Endothelial cell of umbilical vein (primary cell): ENCODE data around the gene FYB1.

ENCODE experiments used
- EZH2 ChIP-seq: IDR thresholded peaks from 2 replicates; pipeline ENCODE4 v1.6.1; 2012; ENCODE audit warnings: borderline replicate concordance, low read depth, mild to moderate bottlenecking, moderate library complexity, low read length, inconsistent platforms; ENCODE audit not compliant: severe bottlenecking
- GATA2 ChIP-seq: IDR thresholded peaks from 2 replicates; pipeline ENCODE4 v1.7.0; 2011; ENCODE audit warnings: low read depth, mild to moderate bottlenecking, moderate library complexity, mixed read lengths, low read length; ENCODE audit not compliant: insufficient read length, insufficient read depth
- MYC ChIP-seq: IDR thresholded peaks from one replicate; pipeline ENCODE4 v1.6.1; 2011; ENCODE audit warnings: mild to moderate bottlenecking, low read depth, low read length
- POLR2A ChIP-seq: IDR thresholded peaks from 2 replicates; pipeline ENCODE4 v1.6.1; 2012; ENCODE audit warnings: low read depth, mild to moderate bottlenecking, control low read depth, low read length
- POLR2AphosphoS5 ChIP-seq: IDR thresholded peaks from 2 replicates; pipeline ENCODE4 v1.6.1; 2012; ENCODE audit warnings: low read depth, mild to moderate bottlenecking, control low read depth, low read length, moderate library complexity; ENCODE audit not compliant: insufficient read depth
- TF ChIP-seq, protein P1 (sequence below), 2 donors: IDR thresholded peaks; 1 replicate in 1 of 2; 2 replicates in 1 of 2; pipeline ENCODE4 v1.5.1; 2011; ENCODE audit warnings: low read length in 2 of 2, mild to moderate bottlenecking in 2 of 2, moderate library complexity in 2 of 2, control low read depth in 1 of 2, inconsistent platforms in 1 of 2, low read depth in 1 of 2; ENCODE audit not compliant: insufficient read depth in 1 of 2; ENCODE audit errors: extremely low read depth in 1 of 2
- TF ChIP-seq, protein P2 (sequence below): IDR thresholded peaks from 2 replicates; pipeline ENCODE4 v1.6.1; 2011; ENCODE audit not compliant: insufficient read depth, insufficient read length

DNA sequence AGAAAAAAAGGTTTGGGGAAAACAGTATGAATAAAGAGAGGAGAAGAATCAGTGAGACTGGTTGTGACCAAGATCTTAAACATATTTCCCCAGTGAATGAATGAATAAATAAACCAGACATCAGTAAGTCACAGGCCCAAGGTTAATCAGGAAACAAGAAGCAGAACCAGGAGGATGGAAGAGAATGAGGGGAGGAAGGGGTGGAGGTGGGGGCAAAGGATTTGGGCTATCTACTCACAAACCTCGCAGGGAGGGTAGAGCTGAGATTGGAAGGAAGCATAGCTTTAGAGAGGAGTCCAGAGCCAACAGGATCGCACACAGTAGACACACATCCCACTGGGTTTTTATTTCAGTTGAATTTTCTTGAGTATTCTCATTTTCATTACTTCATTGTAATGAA is 97.4 kb downstream of the FYB1 start:
- TF ChIP-seq POLR2AphosphoS5 (no peak), POLR2A (no peak), EZH2 (no peak), GATA2 (no peak), MYC (no peak)
- TF ChIP-seq, protein P1, sequence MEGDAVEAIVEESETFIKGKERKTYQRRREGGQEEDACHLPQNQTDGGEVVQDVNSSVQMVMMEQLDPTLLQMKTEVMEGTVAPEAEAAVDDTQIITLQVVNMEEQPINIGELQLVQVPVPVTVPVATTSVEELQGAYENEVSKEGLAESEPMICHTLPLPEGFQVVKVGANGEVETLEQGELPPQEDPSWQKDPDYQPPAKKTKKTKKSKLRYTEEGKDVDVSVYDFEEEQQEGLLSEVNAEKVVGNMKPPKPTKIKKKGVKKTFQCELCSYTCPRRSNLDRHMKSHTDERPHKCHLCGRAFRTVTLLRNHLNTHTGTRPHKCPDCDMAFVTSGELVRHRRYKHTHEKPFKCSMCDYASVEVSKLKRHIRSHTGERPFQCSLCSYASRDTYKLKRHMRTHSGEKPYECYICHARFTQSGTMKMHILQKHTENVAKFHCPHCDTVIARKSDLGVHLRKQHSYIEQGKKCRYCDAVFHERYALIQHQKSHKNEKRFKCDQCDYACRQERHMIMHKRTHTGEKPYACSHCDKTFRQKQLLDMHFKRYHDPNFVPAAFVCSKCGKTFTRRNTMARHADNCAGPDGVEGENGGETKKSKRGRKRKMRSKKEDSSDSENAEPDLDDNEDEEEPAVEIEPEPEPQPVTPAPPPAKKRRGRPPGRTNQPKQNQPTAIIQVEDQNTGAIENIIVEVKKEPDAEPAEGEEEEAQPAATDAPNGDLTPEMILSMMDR (IDR thresholded peaks at IDR 0.05; ENCODE audit: extremely low read depth in 1 of 2, insufficient read depth in 1 of 2, low read depth in 1 of 2, low read length in 2 of 2): no peak
- TF ChIP-seq, protein P2, sequence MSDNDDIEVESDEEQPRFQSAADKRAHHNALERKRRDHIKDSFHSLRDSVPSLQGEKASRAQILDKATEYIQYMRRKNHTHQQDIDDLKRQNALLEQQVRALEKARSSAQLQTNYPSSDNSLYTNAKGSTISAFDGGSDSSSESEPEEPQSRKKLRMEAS: no peak
